Measurements from ENCODE around the gene MARCHF3.
"Not testable (repeated sequence)": the region's sequence is repeated elsewhere in the genome, so short reads cannot be mapped to it uniquely, and the experiment has no call there.

The MARCHF3 gene

DNA sequence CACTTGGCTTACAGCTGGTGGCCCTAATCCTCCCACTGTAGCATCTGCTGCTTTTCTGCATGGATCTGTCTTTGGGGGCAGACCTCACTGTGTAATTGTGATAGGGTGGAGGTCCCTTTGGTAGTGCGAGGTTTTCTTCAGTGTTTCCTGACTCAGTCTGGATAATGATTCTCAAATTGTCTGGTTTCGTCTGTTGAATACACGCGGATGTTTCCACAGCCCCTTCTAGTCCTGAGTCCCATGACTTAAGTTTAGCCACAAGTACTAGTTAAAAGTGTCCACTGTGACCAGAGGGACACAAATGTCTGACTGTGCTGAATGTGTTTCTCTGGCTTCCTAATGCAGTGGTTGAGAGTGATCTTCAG is 182.9 kb downstream of the MARCHF3 start:
- H3K4me1 ChIP-seq (ENCODE audit: control insufficient read depth, insufficient read depth, low read length), result peaks cover 54% of the 10 kb centered on the region
- H3K27ac ChIP-seq (ENCODE audit: low read depth, low read length), result 0 out of 2 replicates have a peak overlapping the region, but pooled peaks have one; percentile 24
- H3K36me3 ChIP-seq (ENCODE audit: control insufficient read depth, insufficient read depth, low read length), result no peaks in the 10 kb centered on the region
- no peaks in the 10 kb centered on the region for H3K9me3 ChIP-seq (ENCODE audit: control insufficient read depth, insufficient read depth, low read depth, low read length)
- no peaks in the 10 kb centered on the region for H3K27me3 ChIP-seq (ENCODE audit: control insufficient read depth, insufficient read depth, low read length)
- peak overlapping the region; percentile 27 for H3K9ac ChIP-seq (ENCODE audit: low read length)
- no peak overlapping the region for H3K4me3 ChIP-seq (ENCODE audit: low read depth, low read length)

DNA sequence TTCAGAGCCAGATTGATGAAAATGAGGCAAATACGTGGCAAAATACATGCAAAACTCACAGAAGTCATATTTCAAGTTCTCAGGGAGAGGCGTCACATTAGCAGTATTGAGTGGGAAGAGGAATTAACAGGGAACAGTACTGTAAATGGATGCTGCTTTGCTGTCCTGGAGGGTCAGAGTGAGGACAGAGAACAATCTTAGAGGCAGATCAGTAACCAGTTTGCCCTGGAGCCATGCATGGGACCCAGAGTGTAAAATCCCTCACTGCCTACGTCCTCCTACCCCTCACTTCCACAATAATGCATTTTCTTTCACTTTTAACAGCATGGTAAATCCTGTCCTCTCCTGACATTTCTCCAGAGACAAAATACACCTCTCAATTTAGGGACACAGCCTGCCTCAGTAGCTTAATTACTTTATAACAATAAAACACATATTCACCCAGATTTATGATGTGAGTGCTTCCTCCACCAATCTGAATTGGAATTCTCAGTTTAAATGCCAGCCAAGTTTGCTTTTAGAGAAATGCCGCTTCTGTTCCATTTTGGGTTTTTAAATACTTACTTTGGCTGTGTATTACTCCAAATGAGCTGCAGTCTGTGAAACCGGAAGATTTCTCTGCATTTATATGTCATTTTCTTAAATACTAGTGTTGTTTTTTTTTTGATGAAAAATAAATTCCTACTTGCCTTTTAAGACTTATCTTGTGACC is 183.5 kb downstream of the MARCHF3 start:
- Histone ChIP-seq H3K4me1 (ENCODE audit: control insufficient read depth, insufficient read depth, low read length) (peaks cover 48% of the 10 kb centered on the region), H3K36me3 (ENCODE audit: control insufficient read depth, insufficient read depth, low read length) (no peaks in the 10 kb centered on the region), H3K9ac (ENCODE audit: low read length) (peak overlapping the region; percentile 73), H3K27ac (ENCODE audit: low read depth, low read length) (peak overlapping the region; percentile 81; the same call in 1 of the 2 replicates), H3K27me3 (ENCODE audit: control insufficient read depth, insufficient read depth, low read length) (no peaks in the 10 kb centered on the region), H3K9me3 (ENCODE audit: control insufficient read depth, insufficient read depth, low read depth, low read length) (no peaks in the 10 kb centered on the region), H3K4me3 (ENCODE audit: low read depth, low read length) (peak overlapping the region; percentile 57)

DNA sequence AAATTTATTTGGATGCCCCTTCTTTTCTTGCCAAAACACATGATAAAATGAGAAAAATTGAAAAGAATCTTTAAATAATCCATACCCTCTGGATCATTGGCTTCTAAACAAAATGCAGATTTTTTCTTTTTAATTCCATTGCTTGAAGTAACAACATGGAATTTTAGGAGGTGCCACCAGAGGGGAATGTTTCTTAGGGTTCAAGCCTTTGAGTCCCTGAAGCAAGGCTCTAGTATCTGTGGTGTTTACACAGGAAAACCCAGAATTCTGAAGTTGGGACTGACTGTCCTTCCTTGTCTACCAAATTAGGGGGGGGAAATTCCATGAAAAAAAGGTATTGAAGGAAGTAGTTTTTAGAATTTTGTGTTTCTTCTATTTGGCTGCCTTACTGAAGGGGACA is 184.0 kb downstream of the MARCHF3 start:
- peak overlapping the region; percentile 81; the same call in 1 of the 2 replicates for H3K27ac ChIP-seq (ENCODE audit: low read depth, low read length)
- H3K9ac ChIP-seq (ENCODE audit: low read length), result peak overlapping the region; percentile 73
- peaks cover 43% of the 10 kb centered on the region for H3K4me1 ChIP-seq (ENCODE audit: control insufficient read depth, insufficient read depth, low read length)
- no peaks in the 10 kb centered on the region for H3K36me3 ChIP-seq (ENCODE audit: control insufficient read depth, insufficient read depth, low read length)
- H3K27me3 ChIP-seq (ENCODE audit: control insufficient read depth, insufficient read depth, low read length), result no peaks in the 10 kb centered on the region
- no peaks in the 10 kb centered on the region for H3K9me3 ChIP-seq (ENCODE audit: control insufficient read depth, insufficient read depth, low read depth, low read length)
- peak overlapping the region; percentile 57 for H3K4me3 ChIP-seq (ENCODE audit: low read depth, low read length)

DNA sequence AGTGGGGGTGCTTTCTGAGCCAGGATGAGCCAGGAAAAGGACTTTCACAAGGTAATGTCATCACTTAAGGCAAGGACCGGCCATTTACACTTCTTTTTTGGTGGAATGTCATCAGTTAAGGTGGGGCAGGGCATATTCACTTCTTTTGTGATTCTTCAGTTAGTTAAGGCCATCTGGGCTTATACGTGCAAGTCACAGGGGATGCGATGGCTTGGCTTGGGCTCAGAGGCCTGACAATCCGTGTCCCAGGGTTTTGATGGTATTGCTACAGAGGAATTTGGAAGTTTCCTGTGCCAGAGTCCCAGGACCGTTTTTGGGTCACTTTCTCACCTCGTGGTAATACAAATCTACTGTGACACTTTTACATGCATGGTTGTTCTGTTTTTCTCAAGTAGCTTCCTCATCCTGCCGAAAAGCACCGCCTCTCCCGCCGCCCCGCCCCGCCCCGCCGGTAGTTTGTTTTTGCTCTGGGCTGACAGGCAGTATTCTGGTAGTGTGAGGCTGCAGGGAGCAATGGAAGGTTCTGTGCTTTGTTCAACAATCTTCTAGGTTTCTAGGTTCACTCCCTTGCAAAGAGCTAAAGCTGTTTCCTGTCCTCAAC is 184.8 kb downstream of the MARCHF3 start:
- H3K27ac ChIP-seq (ENCODE audit: low read depth, low read length), result peak overlapping the region; percentile 81
- peak overlapping the region; percentile 57 for H3K4me3 ChIP-seq (ENCODE audit: low read depth, low read length)
- H3K9ac ChIP-seq (ENCODE audit: low read length), result peak overlapping the region; percentile 73
- not testable (repeated sequence) for H3K9me3 ChIP-seq (ENCODE audit: control insufficient read depth, insufficient read depth, low read depth, low read length); H3K27me3 ChIP-seq (ENCODE audit: control insufficient read depth, insufficient read depth, low read length); H3K36me3 ChIP-seq (ENCODE audit: control insufficient read depth, insufficient read depth, low read length)
- peaks cover 39% of the 10 kb centered on the region for H3K4me1 ChIP-seq (ENCODE audit: control insufficient read depth, insufficient read depth, low read length)

DNA sequence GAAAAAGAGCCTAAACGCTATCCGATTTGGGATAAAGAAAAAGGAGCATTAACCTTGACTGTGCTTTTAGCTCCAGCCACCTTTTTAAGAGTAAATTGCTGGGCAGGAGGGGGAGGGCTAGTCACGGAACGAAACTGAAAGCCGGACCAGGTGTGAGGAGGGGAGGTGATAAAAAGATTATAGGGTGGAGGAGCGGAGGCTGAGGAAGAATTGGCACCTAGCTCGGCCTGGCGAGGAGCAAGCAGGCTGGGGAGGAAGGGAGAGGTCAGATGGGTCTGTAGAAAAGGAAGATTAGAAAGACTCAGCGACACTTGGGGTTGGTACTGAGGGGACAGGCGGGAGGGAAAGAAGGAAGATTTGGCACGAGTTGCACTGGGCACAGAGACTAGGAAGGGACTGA is 187.0 kb downstream of the MARCHF3 start:
- not testable (repeated sequence) for H3K27me3 ChIP-seq (ENCODE audit: control insufficient read depth, insufficient read depth, low read length); H3K27ac ChIP-seq (ENCODE audit: low read depth, low read length); H3K9me3 ChIP-seq (ENCODE audit: control insufficient read depth, insufficient read depth, low read depth, low read length)
- peak overlapping the region; percentile 88 for H3K9ac ChIP-seq (ENCODE audit: low read length)
- peaks cover 13% of the 10 kb centered on the region for H3K36me3 ChIP-seq (ENCODE audit: control insufficient read depth, insufficient read depth, low read length)
- H3K4me3 ChIP-seq (ENCODE audit: low read depth, low read length), result peak overlapping the region; percentile 64
- H3K4me1 ChIP-seq (ENCODE audit: control insufficient read depth, insufficient read depth, low read length), result peaks cover 36% of the 10 kb centered on the region

DNA sequence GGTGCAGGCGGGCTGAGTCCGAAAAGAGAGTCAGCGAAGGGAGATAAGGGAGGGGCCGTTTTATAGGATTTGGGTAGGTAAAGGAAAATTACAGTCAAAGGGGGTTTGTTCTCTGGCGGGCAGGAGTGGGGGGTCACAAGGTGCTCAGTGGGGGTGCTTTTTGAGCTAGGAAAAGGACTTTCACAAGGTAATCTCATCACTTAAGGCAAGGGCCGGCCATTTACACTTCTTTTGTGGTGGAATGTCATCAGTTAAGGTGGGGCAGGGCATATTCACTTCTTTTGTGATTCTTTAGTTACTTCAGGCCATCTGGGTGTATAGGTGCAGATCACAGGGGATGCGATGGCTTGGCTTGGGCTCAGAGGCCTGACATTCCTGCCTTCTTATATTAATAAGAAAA is 191.0 kb downstream of the MARCHF3 start:
- H3K27me3 ChIP-seq (ENCODE audit: control insufficient read depth, insufficient read depth, low read length); H3K9me3 ChIP-seq (ENCODE audit: control insufficient read depth, insufficient read depth, low read depth, low read length): not testable (repeated sequence)
- peak overlapping the region; percentile 71 for H3K9ac ChIP-seq (ENCODE audit: low read length)
- H3K4me3 ChIP-seq (ENCODE audit: low read depth, low read length), result peak overlapping the region; percentile 15; the same call in 1 of the 2 replicates
- H3K4me1 ChIP-seq (ENCODE audit: control insufficient read depth, insufficient read depth, low read length), result peaks cover 21% of the 10 kb centered on the region
- H3K27ac ChIP-seq (ENCODE audit: low read depth, low read length), result peak overlapping the region; percentile 84
- H3K36me3 ChIP-seq (ENCODE audit: control insufficient read depth, insufficient read depth, low read length), result peaks cover 46% of the 10 kb centered on the region

DNA sequence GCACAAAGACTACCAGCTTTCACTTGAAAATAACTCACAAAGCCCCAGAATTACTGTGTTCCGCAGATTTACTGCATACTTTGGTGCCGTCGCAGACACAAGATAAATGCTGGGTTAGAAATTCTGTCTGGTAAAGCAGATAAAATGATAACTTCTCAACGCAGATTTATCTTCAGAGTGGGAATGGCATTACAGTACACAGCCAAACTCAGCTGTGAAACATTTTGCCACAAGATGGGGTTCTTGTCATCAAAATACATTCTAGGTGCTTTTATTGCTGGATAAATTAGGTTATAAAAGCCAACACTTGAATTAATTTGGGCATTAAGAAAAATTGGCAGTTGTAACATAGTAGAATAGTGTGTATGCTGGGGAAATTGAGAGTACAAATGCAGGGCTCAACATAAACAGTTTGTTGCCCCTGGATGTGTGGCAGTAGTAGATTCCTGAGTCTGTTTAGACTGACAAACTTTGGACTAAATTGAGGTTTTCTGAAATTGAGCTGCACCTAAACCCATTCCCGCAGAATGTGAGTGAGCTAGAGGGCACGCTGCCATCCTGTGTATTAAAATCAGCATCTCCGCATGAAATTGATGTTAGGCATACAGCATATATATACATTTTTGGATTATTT is 192.3 kb downstream of the MARCHF3 start:
- peak overlapping the region; percentile 37; the same call in 1 of the 2 replicates for H3K27ac ChIP-seq (ENCODE audit: low read depth, low read length)
- H3K4me1 ChIP-seq (ENCODE audit: control insufficient read depth, insufficient read depth, low read length), result peaks cover 21% of the 10 kb centered on the region
- no peak overlapping the region for H3K4me3 ChIP-seq (ENCODE audit: low read depth, low read length)
- H3K9me3 ChIP-seq (ENCODE audit: control insufficient read depth, insufficient read depth, low read depth, low read length), result no peaks in the 10 kb centered on the region
- no peak overlapping the region for H3K9ac ChIP-seq (ENCODE audit: low read length)
- peaks cover 60% of the 10 kb centered on the region for H3K36me3 ChIP-seq (ENCODE audit: control insufficient read depth, insufficient read depth, low read length)
- no peaks in the 10 kb centered on the region for H3K27me3 ChIP-seq (ENCODE audit: control insufficient read depth, insufficient read depth, low read length)

DNA sequence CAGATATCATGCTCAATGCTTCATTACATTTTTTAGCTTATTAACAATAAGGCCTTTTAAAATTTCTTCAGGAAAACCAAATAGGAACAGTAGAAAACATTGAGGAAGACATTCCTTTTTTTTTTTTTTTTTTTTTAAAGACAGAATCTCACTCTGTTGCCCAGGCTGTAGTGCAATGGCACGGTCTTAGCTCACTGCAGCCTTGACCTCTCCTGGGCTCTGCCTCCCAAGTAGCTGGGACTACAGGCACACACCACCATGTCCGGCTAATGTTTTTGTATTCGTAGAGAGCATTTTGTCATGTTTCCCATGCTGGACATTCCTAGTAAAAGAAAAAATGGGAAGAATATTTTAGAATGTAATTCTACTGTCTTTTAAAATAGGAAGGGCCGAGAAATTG is 193.1 kb downstream of the MARCHF3 start:
- Histone ChIP-seq H3K36me3 (ENCODE audit: control insufficient read depth, insufficient read depth, low read length) (peaks cover 67% of the 10 kb centered on the region), H3K4me3 (ENCODE audit: low read depth, low read length) (no peak overlapping the region)

DNA sequence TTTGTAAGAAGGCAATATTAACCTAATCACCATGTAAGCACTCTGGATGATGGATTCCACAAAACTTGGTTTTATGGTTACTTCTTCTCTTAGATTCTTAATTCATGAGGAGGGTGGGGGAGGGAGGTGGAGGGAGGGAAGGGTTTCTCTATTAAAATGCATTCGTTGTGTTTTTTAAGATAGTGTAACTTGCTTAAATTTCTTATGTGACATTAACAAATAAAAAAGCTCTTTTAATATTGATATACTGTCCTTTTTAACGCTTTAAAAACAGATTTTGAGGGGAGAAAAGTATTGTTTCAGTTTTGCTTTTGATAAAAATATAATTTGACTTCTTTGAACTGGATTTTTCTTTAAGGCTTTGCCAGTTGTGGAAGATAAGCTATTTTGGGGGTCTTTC is 193.6 kb downstream of the MARCHF3 start:
- Histone ChIP-seq H3K4me3 (ENCODE audit: low read depth, low read length) (no peak overlapping the region), H3K27ac (ENCODE audit: low read depth, low read length) (no peak overlapping the region), H3K9me3 (ENCODE audit: control insufficient read depth, insufficient read depth, low read depth, low read length) (no peaks in the 10 kb centered on the region), H3K9ac (ENCODE audit: low read length) (no peak overlapping the region), H3K36me3 (ENCODE audit: control insufficient read depth, insufficient read depth, low read length) (peaks cover 71% of the 10 kb centered on the region), H3K27me3 (ENCODE audit: control insufficient read depth, insufficient read depth, low read length) (no peaks in the 10 kb centered on the region), H3K4me1 (ENCODE audit: control insufficient read depth, insufficient read depth, low read length) (peaks cover 21% of the 10 kb centered on the region)

More for the DNA sequence above, 193.1 kb downstream of the MARCHF3 start:
- peak overlapping the region; percentile 37; the same call in 1 of the 2 replicates for H3K27ac ChIP-seq (ENCODE audit: low read depth, low read length)
- no peaks in the 10 kb centered on the region for H3K27me3 ChIP-seq (ENCODE audit: control insufficient read depth, insufficient read depth, low read length)
- H3K9me3 ChIP-seq (ENCODE audit: control insufficient read depth, insufficient read depth, low read depth, low read length), result no peaks in the 10 kb centered on the region
- peaks cover 21% of the 10 kb centered on the region for H3K4me1 ChIP-seq (ENCODE audit: control insufficient read depth, insufficient read depth, low read length)
- no peak overlapping the region for H3K9ac ChIP-seq (ENCODE audit: low read length)

DNA sequence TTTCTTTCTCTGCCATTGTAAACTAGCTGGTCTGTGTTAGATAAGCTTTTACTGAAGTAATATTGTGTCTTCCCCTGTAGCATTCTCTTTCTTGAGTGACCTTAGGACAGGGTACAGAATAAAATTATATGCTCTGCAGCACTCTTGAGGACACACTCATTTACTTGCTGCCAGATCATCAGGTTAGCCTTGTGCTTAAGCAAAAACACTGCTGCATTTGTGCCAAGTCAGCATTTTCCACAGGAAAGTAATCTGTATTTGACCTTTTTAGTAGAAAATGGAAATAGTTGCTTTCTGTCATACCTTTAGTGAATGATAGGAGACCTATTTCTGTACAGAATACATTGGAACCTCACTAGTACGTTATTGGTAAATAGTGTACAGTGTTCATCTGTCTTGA is 199.2 kb downstream of the MARCHF3 start:
- Histone ChIP-seq H3K36me3 (ENCODE audit: control insufficient read depth, insufficient read depth, low read length) (peaks cover 99% of the 10 kb centered on the region), H3K27me3 (ENCODE audit: control insufficient read depth, insufficient read depth, low read length) (no peaks in the 10 kb centered on the region), H3K4me1 (ENCODE audit: control insufficient read depth, insufficient read depth, low read length) (peaks cover 7% of the 10 kb centered on the region; the same call in 1 of the 2 replicates), H3K9me3 (ENCODE audit: control insufficient read depth, insufficient read depth, low read depth, low read length) (no peaks in the 10 kb centered on the region), H3K27ac (ENCODE audit: low read depth, low read length) (no peak overlapping the region), H3K9ac (ENCODE audit: low read length) (no peak overlapping the region), H3K4me3 (ENCODE audit: low read depth, low read length) (no peak overlapping the region)

DNA sequence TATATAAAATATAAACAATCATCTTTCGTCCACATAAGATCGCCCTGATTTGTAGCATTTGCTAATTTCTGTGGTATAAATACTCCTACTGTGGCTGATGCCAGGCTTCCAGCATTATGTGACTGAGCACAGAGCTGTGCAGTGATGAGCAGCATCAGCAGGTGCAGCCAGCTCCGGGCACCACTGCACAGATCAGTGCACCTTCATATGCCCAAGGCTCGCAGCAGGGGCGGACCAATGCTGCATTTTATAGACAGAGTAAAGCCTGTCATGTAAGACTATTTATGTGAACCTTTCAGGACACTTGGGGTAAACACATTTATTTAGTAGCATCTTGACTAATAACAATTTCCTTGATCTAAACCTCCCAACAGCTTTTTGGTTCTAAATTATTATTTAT is 200.3 kb downstream of the MARCHF3 start:
- H3K27ac ChIP-seq (ENCODE audit: low read depth, low read length), result no peak overlapping the region
- no peak overlapping the region for H3K4me3 ChIP-seq (ENCODE audit: low read depth, low read length)
- no peak overlapping the region for H3K9ac ChIP-seq (ENCODE audit: low read length)
- peaks cover 12% of the 10 kb centered on the region; the same call in 1 of the 2 replicates for H3K4me1 ChIP-seq (ENCODE audit: control insufficient read depth, insufficient read depth, low read length)
- H3K9me3 ChIP-seq (ENCODE audit: control insufficient read depth, insufficient read depth, low read depth, low read length), result no peaks in the 10 kb centered on the region
- H3K36me3 ChIP-seq (ENCODE audit: control insufficient read depth, insufficient read depth, low read length), result peaks cover 99% of the 10 kb centered on the region
- no peaks in the 10 kb centered on the region for H3K27me3 ChIP-seq (ENCODE audit: control insufficient read depth, insufficient read depth, low read length)
